ENCODE results near the gene GALK1. TPM values are rescaled to one million over a fixed set of nuclear protein-coding genes. Genes with fewer than 3 reads are reported as not detected.

GALK1 gene
- total RNA-seq, 1 donor from 2014 or later: 54.7 TPM

DNA sequence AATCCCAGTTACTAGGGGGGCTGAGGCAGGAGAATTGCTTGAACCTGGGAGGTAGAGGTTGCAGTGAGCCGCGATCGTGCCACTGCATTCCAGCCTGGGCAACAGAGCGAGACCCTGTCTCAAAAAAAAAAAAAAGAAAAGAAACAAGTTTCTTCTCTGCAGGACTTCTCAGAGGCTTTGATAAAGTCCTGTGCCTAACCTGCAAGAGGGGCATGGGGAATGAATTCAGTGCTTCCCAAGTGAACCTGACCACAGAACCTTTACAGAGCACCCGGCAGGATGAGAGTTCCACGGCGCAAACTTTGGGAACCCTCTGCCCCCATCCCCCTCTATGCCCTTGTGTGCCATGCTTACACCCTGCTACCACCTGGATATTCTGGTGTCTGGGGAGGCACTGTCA lies 25.8 kb downstream of the GALK1 start:
- no peaks in the 10 kb centered on the region for H3K9me3 Mint-ChIP-seq
- no peak overlapping the region for H3K27ac Mint-ChIP-seq
- H3K4me1 Mint-ChIP-seq: peaks cover 11% of the 10 kb centered on the region
- H3K27me3 Mint-ChIP-seq: no peaks in the 10 kb centered on the region
- intact Hi-C loops (cut with micrococcal nuclease): no loop called here
- DNase-seq: no peak
- no peaks in the 10 kb centered on the region for H3K36me3 Mint-ChIP-seq (ENCODE audit: low read depth)
- no peak overlapping the region for H3K4me3 Mint-ChIP-seq

DNA sequence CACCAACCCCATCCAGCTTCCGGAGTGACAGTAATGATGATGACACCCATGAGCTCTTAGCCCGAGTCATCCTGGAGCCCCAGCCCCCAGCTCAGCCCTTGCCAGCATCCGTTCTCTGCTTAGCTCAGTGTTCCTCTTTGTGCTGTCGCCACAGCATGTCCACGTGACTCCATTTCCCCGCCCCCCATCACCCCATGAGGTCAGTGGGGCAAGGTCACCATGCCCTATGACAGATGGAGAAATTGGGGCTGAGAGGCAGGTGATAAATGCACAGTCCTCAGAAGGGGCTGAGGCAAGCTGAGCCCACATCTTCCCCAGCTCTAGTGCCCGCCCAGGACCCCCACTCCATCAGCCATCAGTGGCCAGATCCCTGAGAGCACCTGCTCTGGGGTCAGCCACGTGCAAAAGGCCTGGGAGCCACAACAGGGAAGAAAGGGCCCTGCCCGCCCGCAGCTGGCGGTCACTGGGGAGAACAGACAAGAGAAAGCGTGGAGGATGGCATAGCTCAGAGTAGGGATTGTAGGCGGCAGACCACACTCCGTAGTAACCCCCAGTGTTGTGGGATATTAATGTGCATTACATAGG lies 26.7 kb downstream of the GALK1 start:
- H3K4me3 Mint-ChIP-seq: no peak overlapping the region
- intact Hi-C loops (cut with micrococcal nuclease): no loop called here
- peak; percentile 77 for DNase-seq
- H3K4me1 Mint-ChIP-seq: peaks cover 11% of the 10 kb centered on the region
- H3K27me3 Mint-ChIP-seq: no peaks in the 10 kb centered on the region
- no peaks in the 10 kb centered on the region for H3K9me3 Mint-ChIP-seq
- no peaks in the 10 kb centered on the region for H3K36me3 Mint-ChIP-seq (ENCODE audit: low read depth)
- H3K27ac Mint-ChIP-seq: peak overlapping the region; percentile 81

DNA sequence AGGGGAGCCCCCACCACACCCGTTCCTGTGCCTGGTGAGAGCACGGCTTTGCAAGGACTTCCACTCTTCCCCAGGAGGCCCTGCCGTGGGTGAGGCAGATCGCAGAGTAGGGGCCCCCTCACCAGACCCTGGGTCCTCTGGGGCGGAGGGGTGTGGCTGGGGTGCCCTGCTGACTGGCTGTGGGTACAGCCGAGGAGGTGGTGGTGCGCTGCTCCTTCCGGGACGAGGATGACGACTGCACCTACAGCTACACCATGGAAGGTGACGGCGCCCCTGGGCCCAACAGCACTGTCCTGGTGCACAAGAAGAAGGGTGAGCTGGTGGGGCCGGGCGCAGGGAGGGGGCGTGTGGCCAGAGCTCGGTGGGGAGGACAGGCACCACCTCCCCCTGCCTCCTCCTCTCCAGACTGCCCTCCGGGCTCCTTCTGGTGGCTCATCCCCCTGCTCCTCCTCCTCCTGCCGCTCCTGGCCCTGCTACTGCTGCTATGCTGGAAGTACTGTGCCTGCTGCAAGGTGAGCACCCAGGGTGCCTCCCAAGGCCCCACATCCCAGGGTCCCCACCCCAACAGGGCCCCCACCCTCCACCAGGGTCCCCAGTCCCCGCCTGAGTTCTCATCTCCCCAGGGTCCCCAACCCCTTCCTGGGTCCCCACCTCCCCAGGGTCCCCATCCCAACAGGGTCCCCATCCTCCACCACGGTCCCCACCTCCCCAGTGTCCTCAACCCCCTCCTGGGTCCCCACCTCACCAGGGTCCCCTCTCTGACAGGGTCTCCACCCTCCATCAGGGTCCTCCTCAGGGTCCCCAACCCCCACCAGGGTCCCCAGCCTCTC lies 27.6 kb downstream of the GALK1 start:
- DNase-seq: no peak
- H3K36me3 Mint-ChIP-seq (ENCODE audit: low read depth): no peaks in the 10 kb centered on the region
- H3K4me1 Mint-ChIP-seq: peaks cover 11% of the 10 kb centered on the region
- no peak overlapping the region for H3K27ac Mint-ChIP-seq
- intact Hi-C loops (cut with micrococcal nuclease): no loop called here
- no peaks in the 10 kb centered on the region for H3K27me3 Mint-ChIP-seq
- no peak overlapping the region for H3K4me3 Mint-ChIP-seq
- no peaks in the 10 kb centered on the region for H3K9me3 Mint-ChIP-seq

DNA sequence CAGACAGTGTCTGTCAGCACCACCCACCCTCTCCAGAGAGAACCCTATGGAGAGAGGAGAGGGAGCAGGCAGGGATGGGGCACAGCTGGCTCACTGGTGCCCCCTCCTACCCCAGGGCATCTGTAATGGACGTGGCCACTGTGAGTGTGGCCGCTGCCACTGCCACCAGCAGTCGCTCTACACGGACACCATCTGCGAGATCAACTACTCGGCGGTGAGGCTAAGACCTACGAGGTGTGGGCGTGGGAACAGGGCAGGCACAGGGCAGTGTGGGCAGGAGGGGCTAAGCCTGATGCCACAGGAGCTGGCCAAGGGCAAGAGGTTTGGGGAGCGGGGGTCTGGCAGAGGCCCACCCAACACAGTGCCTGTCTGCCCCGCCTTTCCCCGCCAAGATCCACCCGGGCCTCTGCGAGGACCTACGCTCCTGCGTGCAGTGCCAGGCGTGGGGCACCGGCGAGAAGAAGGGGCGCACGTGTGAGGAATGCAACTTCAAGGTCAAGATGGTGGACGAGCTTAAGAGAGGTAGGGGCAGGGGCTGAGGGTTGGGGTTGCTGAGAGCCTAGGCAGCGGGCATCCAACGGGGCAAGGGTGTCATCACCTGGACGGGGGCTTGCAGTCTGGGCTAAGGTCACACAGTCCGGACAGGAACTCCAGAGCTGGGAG lies 28.7 kb downstream of the GALK1 start:
- intact Hi-C loops (cut with micrococcal nuclease): no loop called here
- H3K4me1 Mint-ChIP-seq: peaks cover 11% of the 10 kb centered on the region

DNA sequence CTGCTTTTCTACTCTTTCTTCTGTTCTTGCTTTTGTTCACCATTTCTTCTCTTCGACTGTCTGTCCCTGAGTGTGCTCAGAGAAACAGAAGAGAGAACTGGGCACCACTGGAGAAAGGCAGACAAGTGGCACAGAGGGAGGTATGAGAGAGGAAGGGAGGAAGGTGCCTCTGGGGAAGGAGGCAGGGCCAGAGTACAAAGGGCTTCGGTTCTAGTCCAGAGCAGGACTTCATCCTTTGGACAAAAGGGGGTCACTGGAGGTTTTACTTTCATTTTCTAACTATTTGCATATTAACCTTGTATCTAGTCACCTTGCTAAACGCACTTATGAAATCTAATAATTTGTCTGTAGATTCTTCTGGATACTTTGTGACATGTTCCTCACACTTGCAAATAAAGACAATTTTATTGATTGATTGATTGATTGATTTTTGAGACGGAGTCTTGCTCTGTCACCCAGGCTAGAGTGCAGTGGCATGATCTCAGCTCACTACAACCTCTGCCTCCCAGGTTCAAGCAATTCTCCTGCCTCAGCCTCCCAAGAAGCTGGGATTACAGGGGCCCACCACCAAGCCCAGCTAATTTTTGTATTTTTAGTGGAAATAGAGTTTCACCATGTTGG lies 30.2 kb downstream of the GALK1 start:
- intact Hi-C loops (cut with micrococcal nuclease): no loop called here
- H3K27ac Mint-ChIP-seq: no peak overlapping the region

More for the DNA sequence above, 28.7 kb downstream of the GALK1 start:
- Mint-ChIP-seq H3K27me3 (no peaks in the 10 kb centered on the region), H3K36me3 (ENCODE audit: low read depth) (no peaks in the 10 kb centered on the region), H3K4me3 (no peak overlapping the region), H3K9me3 (no peaks in the 10 kb centered on the region), H3K27ac (no peak overlapping the region)
- DNase-seq: no peak

DNA sequence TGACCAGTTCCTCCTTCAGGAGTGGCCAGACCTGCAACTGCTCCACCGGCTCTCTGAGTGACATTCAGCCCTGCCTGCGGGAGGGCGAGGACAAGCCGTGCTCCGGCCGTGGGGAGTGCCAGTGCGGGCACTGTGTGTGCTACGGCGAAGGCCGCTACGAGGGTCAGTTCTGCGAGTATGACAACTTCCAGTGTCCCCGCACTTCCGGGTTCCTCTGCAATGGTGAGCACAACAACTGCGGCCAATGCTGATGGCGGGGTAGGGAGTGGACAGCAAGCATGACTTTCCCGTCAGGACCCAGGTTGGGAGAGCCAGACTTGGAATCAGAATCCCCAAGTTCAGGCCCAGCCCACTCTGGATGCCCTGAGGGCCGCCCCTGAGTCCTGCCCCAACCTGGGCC lies 31.5 kb downstream of the GALK1 start:
- Mint-ChIP-seq H3K27me3 (no peaks in the 10 kb centered on the region), H3K36me3 (ENCODE audit: low read depth) (no peaks in the 10 kb centered on the region), H3K4me3 (no peak overlapping the region), H3K9me3 (no peaks in the 10 kb centered on the region), H3K27ac (no peak overlapping the region), H3K4me1 (peaks cover 10% of the 10 kb centered on the region)
- intact Hi-C loops (cut with micrococcal nuclease): no loop called here
- DNase-seq: no peak

More for the DNA sequence above, 30.2 kb downstream of the GALK1 start:
- H3K4me3 Mint-ChIP-seq: no peak overlapping the region
- no peak for DNase-seq
- no peaks in the 10 kb centered on the region for H3K36me3 Mint-ChIP-seq (ENCODE audit: low read depth)
- no peaks in the 10 kb centered on the region for H3K9me3 Mint-ChIP-seq
- H3K27me3 Mint-ChIP-seq: no peaks in the 10 kb centered on the region
- H3K4me1 Mint-ChIP-seq: peaks cover 11% of the 10 kb centered on the region

GRCh38 chr17:75731716-75732498 lies 33.1 kb downstream of the GALK1 start:
- peaks cover 3% of the 10 kb centered on the region for H3K4me1 Mint-ChIP-seq
- intact Hi-C loops (cut with micrococcal nuclease): no loop called here
- H3K9me3 Mint-ChIP-seq: no peaks in the 10 kb centered on the region

DNA sequence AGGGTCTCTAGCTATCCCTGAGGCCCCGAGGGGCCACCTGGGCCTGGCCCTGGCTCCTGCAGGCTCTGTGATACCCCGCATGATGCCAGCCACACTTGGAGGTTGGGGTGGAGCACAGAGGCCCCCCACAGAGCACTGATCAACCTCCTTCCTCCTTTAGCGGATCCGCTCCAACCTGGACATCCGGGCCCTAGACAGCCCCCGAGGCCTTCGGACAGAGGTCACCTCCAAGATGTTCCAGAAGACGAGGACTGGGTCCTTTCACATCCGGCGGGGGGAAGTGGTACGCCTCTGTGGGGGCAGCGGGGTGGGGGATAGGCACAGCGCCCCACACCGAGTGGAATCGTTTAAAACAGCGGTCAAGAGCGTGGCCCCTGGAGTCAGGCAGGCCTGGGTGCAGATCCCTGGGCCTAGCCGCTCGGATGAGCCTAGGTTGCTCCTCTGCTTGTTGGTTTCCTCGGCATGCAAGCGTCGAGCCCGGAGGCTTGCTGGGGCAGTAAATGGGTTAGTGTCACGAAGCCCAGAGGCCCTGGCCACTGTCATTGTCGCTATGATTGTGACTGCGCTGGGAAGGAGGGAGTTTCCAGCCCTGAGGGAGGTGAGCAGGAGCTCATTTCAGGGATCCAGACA lies 33.8 kb downstream of the GALK1 start:
- H3K27ac Mint-ChIP-seq: no peak overlapping the region
- no peaks in the 10 kb centered on the region for H3K36me3 Mint-ChIP-seq (ENCODE audit: low read depth)
- peaks cover 3% of the 10 kb centered on the region for H3K4me1 Mint-ChIP-seq
- intact Hi-C loops (cut with micrococcal nuclease): no loop called here
- no peaks in the 10 kb centered on the region for H3K27me3 Mint-ChIP-seq
- no peak for DNase-seq
- H3K4me3 Mint-ChIP-seq: no peak overlapping the region
- H3K9me3 Mint-ChIP-seq: no peaks in the 10 kb centered on the region

More at GRCh38 chr17:75731716-75732498, 33.1 kb downstream of the GALK1 start:
- Mint-ChIP-seq H3K27ac (no peak overlapping the region), H3K36me3 (ENCODE audit: low read depth) (no peaks in the 10 kb centered on the region), H3K27me3 (no peaks in the 10 kb centered on the region), H3K4me3 (no peak overlapping the region)
- no peak for DNase-seq

DNA sequence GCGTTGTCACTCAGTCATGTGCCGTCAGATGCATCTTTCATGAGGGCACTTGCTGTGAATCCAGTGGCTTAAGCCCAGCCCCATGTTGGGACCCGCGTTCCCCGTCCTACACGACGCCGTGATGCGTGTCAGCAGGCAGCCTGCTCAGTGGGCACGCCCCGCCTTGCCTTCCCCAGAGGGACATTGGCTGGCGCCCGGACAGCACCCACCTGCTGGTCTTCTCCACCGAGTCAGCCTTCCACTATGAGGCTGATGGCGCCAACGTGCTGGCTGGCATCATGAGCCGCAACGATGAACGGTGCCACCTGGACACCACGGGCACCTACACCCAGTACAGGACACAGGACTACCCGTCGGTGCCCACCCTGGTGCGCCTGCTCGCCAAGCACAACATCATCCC lies 34.9 kb downstream of the GALK1 start:
- H3K4me1 Mint-ChIP-seq: peaks cover 3% of the 10 kb centered on the region
- no peak overlapping the region for H3K4me3 Mint-ChIP-seq
- H3K27me3 Mint-ChIP-seq: no peaks in the 10 kb centered on the region
- DNase-seq: no peak
- H3K27ac Mint-ChIP-seq: no peak overlapping the region
- no peaks in the 10 kb centered on the region for H3K9me3 Mint-ChIP-seq
- H3K36me3 Mint-ChIP-seq (ENCODE audit: low read depth): no peaks in the 10 kb centered on the region
- intact Hi-C loops (cut with micrococcal nuclease): no loop called here

- H3K9me3 Mint-ChIP-seq: no peaks in the 10 kb centered on the region
- H3K27me3 Mint-ChIP-seq: no peaks in the 10 kb centered on the region
- intact Hi-C loops (cut with micrococcal nuclease): no loop called here
- H3K4me1 Mint-ChIP-seq: no peaks in the 10 kb centered on the region
- no peak overlapping the region for H3K4me3 Mint-ChIP-seq
- no peak overlapping the region for H3K27ac Mint-ChIP-seq
- DNase-seq: no peak
- H3K36me3 Mint-ChIP-seq (ENCODE audit: low read depth): no peaks in the 10 kb centered on the region
These were observed 35.6 kb downstream of the GALK1 start for GRCh38 chr17:75729351-75729750.

- intact Hi-C loops (cut with micrococcal nuclease): no loop called here
- DNase-seq: no peak
- no peak overlapping the region for H3K4me3 Mint-ChIP-seq
- H3K27me3 Mint-ChIP-seq: no peaks in the 10 kb centered on the region
- no peaks in the 10 kb centered on the region for H3K36me3 Mint-ChIP-seq (ENCODE audit: low read depth)
- H3K9me3 Mint-ChIP-seq: no peaks in the 10 kb centered on the region
- no peak overlapping the region for H3K27ac Mint-ChIP-seq
- no peaks in the 10 kb centered on the region for H3K4me1 Mint-ChIP-seq
These were observed 37.6 kb downstream of the GALK1 start for GRCh38 chr17:75727391-75727790.

DNA sequence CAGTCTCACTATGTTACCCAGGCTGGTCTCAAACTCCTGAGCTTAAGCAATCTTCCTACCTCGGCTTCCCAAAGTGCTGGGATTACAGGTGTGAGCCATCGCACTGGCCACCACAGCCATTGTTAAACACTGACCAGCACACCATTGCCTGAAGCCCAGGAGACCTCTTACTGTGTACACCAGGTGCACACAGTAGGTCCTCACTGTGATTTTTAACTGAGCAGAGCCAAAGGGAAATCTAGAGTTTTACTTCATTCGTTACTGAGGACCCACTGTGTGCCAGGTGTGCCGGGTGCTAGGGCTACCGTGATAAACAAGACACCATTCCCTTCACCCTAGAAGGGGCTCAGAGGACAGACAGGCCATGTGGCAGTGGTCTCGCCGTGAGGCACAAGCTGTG lies 39.5 kb downstream of the GALK1 start:
- Mint-ChIP-seq H3K4me1 (peaks cover 2% of the 10 kb centered on the region), H3K27me3 (peaks cover 2% of the 10 kb centered on the region), H3K9me3 (no peaks in the 10 kb centered on the region), H3K36me3 (ENCODE audit: low read depth) (no peaks in the 10 kb centered on the region), H3K27ac (no peak overlapping the region), H3K4me3 (no peak overlapping the region)
- no peak for DNase-seq
- intact Hi-C loops (cut with micrococcal nuclease): no loop called here
